ENCODE measurements around the gene CALD1.

GRCh38 chr7:134939136-134939535, 159.7 kb downstream of the CALD1 start:
- TF ChIP-seq JUNB (IDR thresholded peaks at IDR 0.05; ENCODE audit: unreplicated experiment) (no peak), CTCF (conservative IDR thresholded peaks at IDR 0.05; ENCODE audit: low read depth in 2 of 2) (no peak), EZH2 (IDR thresholded peaks at IDR 0.05; ENCODE audit: low read depth, unreplicated experiment) (no peak), POLR2AphosphoS5 (IDR thresholded peaks at IDR 0.05; ENCODE audit: low read depth) (no peak), CREB1 (CRISPR knock-in tag; IDR thresholded peaks at IDR 0.05; ENCODE audit: low read depth) (no peak), EZH2phosphoT487 (IDR thresholded peaks at IDR 0.05; ENCODE audit: unreplicated experiment) (no peak), REST (IDR thresholded peaks at IDR 0.05; ENCODE audit: unreplicated experiment) (no peak), ETS1 (IDR thresholded peaks at IDR 0.05) (no peak), NANOG (IDR thresholded peaks at IDR 0.05; ENCODE audit: borderline replicate concordance) (no peak), STAT1 (IDR thresholded peaks at IDR 0.05; ENCODE audit: unreplicated experiment) (no peak), ZNF462 (CRISPR knock-in tag; IDR thresholded peaks at IDR 0.05) (no peak), ZNF114 (CRISPR knock-in tag; IDR thresholded peaks at IDR 0.05) (no peak)

All from GM23338 (cell line).